ENCODE data around the gene RAI14. TPM values are rescaled to one million over a fixed set of nuclear protein-coding genes. Genes with fewer than 3 reads are reported as not detected.

RAI14 gene
- total and polyA plus RNA-seq, 4 donors: 16.7 to 91.5 (median 49.3) TPM

DNA sequence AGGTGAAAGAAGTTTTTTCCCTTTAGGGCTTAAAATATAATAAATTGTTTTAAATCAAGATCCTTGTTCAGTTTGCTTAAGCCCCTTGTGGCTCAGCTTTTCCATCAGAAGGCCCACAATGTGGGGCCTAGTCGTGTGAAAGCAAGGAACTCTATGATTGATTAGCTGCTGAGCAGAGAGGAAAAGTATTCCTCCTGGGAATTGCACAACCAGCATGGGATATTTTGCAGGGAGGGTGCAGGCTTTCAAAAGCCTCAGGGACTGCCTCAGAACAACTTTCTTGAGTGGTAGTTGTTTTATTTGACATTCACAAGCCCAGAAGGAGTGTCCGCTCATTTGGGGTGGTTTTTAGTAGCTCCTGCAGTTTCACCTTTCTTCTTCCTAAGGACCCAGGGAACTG lies 202.7 kb downstream of the RAI14 start:
- DNase-seq (peak in 2 of 3 donors; percentile 26 to 37), ATAC-seq (ENCODE audit: insufficient read depth, low FRiP score) (no peak)
- peaks cover 0 to 9% (median 3%) of the 10 kb centered on the region in 5 donors for H3K4me1 ChIP-seq (ENCODE audit: control insufficient read depth in 5 of 5, insufficient read depth in 5 of 5, low read length in 5 of 5)
- peaks cover 0 to 3% (median 0%) of the 10 kb centered on the region in 4 donors for H3K9me3 ChIP-seq (ENCODE audit: control insufficient read depth in 4 of 4, insufficient read depth in 3 of 4, low read length in 3 of 4)
- peak overlapping the region in 1 of 2 donors; percentile 47 for H3K27ac ChIP-seq (ENCODE audit: low read depth in 1 of 2, low read length in 1 of 2)
- no peaks in the 10 kb centered on the region for H3K27me3 ChIP-seq (ENCODE audit: control insufficient read depth in 3 of 3, insufficient read depth in 3 of 3, low read length in 2 of 3)
- no peak overlapping the region for H3K4me3 ChIP-seq
- no peak overlapping the region for H3K9ac ChIP-seq (ENCODE audit: insufficient read depth in 1 of 2, low read length in 2 of 2)
- 58 to 67% methylated on average over 2 of the region's 2 CpGs for WGBS, 2 donors
- H3K36me3 ChIP-seq (ENCODE audit: control insufficient read depth in 4 of 4, insufficient read depth in 4 of 4, low read length in 4 of 4): no peaks in the 10 kb centered on the region
- TF ChIP-seq, protein P1, sequence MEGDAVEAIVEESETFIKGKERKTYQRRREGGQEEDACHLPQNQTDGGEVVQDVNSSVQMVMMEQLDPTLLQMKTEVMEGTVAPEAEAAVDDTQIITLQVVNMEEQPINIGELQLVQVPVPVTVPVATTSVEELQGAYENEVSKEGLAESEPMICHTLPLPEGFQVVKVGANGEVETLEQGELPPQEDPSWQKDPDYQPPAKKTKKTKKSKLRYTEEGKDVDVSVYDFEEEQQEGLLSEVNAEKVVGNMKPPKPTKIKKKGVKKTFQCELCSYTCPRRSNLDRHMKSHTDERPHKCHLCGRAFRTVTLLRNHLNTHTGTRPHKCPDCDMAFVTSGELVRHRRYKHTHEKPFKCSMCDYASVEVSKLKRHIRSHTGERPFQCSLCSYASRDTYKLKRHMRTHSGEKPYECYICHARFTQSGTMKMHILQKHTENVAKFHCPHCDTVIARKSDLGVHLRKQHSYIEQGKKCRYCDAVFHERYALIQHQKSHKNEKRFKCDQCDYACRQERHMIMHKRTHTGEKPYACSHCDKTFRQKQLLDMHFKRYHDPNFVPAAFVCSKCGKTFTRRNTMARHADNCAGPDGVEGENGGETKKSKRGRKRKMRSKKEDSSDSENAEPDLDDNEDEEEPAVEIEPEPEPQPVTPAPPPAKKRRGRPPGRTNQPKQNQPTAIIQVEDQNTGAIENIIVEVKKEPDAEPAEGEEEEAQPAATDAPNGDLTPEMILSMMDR (IDR thresholded peaks at IDR 0.05; ENCODE audit: control extremely low read depth, extremely low read depth): no peak

DNA sequence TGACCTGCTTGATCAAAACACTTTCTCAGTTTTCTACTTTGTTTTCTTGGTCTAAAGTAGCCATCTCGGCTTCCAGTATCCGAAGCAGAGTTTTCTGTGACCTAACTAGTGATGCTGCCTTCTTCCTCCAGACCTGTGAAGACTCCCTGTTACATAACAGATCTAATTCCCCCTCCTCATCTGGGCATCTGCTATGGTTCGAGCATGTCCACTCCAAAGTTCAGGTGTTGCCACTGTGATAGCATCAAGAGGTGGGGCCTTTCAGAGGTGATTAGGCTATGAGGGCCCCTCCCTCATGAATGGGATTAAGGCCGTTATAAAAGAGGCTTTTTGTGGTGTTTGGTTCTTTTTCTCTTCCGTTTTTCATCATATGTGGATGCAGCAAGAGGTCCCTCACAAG lies 203.1 kb downstream of the RAI14 start:
- no peak overlapping the region for H3K27ac ChIP-seq (ENCODE audit: low read depth in 1 of 2, low read length in 1 of 2)
- peaks cover 0 to 9% (median 1%) of the 10 kb centered on the region in 5 donors for H3K4me1 ChIP-seq (ENCODE audit: control insufficient read depth in 5 of 5, insufficient read depth in 5 of 5, low read length in 5 of 5)

DNA sequence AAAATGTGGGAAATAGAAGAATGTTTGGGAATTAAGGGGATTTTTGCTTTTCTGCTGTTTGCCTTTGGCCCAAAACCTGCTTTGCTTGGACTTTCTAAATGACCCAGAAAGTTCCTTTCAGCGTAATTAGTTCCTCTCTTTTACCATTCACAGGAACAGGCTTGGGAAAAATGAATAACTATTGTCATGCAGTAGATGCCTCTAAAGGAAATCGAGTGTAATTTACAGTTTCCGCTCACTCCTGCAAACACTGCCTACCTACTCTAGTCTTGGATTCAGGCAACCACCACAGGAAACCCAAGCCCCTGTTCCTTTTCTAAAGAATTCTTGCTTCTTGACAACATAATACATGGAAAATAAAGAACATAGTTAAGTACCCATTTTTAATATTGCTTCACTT lies 207.8 kb downstream of the RAI14 start:
- Histone ChIP-seq H3K4me3 (no peak overlapping the region), H3K36me3 (ENCODE audit: control insufficient read depth in 4 of 4, insufficient read depth in 4 of 4, low read length in 4 of 4) (no peaks in the 10 kb centered on the region), H3K27ac (ENCODE audit: low read depth in 1 of 2, low read length in 1 of 2) (no peak overlapping the region), H3K27me3 (ENCODE audit: control insufficient read depth in 3 of 3, insufficient read depth in 3 of 3, low read length in 2 of 3) (no peaks in the 10 kb centered on the region), H3K9me3 (ENCODE audit: control insufficient read depth in 4 of 4, insufficient read depth in 3 of 4, low read length in 3 of 4) (peaks cover 0 to 3% (median 0%) of the 10 kb centered on the region in 4 donors), H3K4me1 (ENCODE audit: control insufficient read depth in 5 of 5, insufficient read depth in 5 of 5, low read length in 5 of 5) (peaks cover 0 to 5% (median 0%) of the 10 kb centered on the region in 5 donors), H3K9ac (ENCODE audit: insufficient read depth in 1 of 2, low read length in 2 of 2) (no peak overlapping the region)
- ATAC-seq (ENCODE audit: insufficient read depth, low FRiP score) (no peak), DNase-seq (no peak)
- TF ChIP-seq, protein P1 (IDR thresholded peaks at IDR 0.05; ENCODE audit: control extremely low read depth, extremely low read depth): no peak
- WGBS, 2 donors: 21 to 40% methylated on average over 3 of the region's 3 CpGs

More for the DNA sequence above, 203.1 kb downstream of the RAI14 start:
- no peak for ATAC-seq (ENCODE audit: insufficient read depth, low FRiP score)
- 46 to 65% methylated on average over 5 of the region's 5 CpGs for WGBS, 2 donors
- DNase-seq: no peak
- Histone ChIP-seq H3K4me3 (no peak overlapping the region), H3K27me3 (ENCODE audit: control insufficient read depth in 3 of 3, insufficient read depth in 3 of 3, low read length in 2 of 3) (no peaks in the 10 kb centered on the region), H3K9me3 (ENCODE audit: control insufficient read depth in 4 of 4, insufficient read depth in 3 of 4, low read length in 3 of 4) (peaks cover 0 to 3% (median 0%) of the 10 kb centered on the region in 4 donors), H3K9ac (ENCODE audit: insufficient read depth in 1 of 2, low read length in 2 of 2) (no peak overlapping the region), H3K36me3 (ENCODE audit: control insufficient read depth in 4 of 4, insufficient read depth in 4 of 4, low read length in 4 of 4) (no peaks in the 10 kb centered on the region)
- TF ChIP-seq, protein P1 (IDR thresholded peaks at IDR 0.05; ENCODE audit: control extremely low read depth, extremely low read depth): no peak

DNA sequence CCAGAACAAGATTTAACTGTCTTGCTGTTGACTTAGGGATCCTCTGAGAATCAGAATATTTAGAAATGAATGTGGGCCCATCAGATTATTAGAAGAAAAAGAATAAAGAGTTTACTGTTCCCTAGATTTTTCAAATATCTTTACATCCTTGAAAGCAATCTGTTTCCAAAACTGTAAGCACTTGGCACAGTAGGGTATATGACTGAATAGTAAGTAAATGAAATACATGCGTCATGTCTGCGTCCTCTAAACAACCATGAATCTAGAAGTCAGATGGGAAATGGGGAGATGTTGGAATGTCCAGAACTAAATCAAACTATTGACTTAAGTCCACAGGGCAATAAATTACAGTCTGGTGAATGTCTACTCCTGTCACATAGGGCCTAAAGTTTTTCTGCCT lies 209.0 kb downstream of the RAI14 start:
- Histone ChIP-seq H3K27ac (ENCODE audit: low read depth in 1 of 2, low read length in 1 of 2) (no peak overlapping the region), H3K4me1 (ENCODE audit: control insufficient read depth in 5 of 5, insufficient read depth in 5 of 5, low read length in 5 of 5) (peaks cover 0 to 3% (median 0%) of the 10 kb centered on the region in 5 donors), H3K27me3 (ENCODE audit: control insufficient read depth in 3 of 3, insufficient read depth in 3 of 3, low read length in 2 of 3) (no peaks in the 10 kb centered on the region), H3K9me3 (ENCODE audit: control insufficient read depth in 4 of 4, insufficient read depth in 3 of 4, low read length in 3 of 4) (peaks cover 0 to 3% (median 0%) of the 10 kb centered on the region in 4 donors), H3K4me3 (no peak overlapping the region), H3K36me3 (ENCODE audit: control insufficient read depth in 4 of 4, insufficient read depth in 4 of 4, low read length in 4 of 4) (no peaks in the 10 kb centered on the region), H3K9ac (ENCODE audit: insufficient read depth in 1 of 2, low read length in 2 of 2) (no peak overlapping the region)
- TF ChIP-seq, protein P1 (IDR thresholded peaks at IDR 0.05; ENCODE audit: control extremely low read depth, extremely low read depth): no peak
- DNase-seq (no peak), ATAC-seq (ENCODE audit: insufficient read depth, low FRiP score) (no peak)
- 95 to 97% methylated on average over 2 of the region's 2 CpGs for WGBS, 2 donors

All from lung (tissue), 12 donors.